Measurements from ENCODE around the gene DENND10. TPM values are rescaled to one million over a fixed set of nuclear protein-coding genes. Genes with fewer than 3 reads are reported as not detected.

The DENND10 gene
- total RNA-seq, 1 experiment from 2014 or later = 41.2 TPM

GRCh38 chr10:119112056-119112455 is 8.1 kb downstream of the DENND10 start:
- H3K27ac ChIP-seq (ENCODE audit: low read depth, low read length, poor library complexity, severe bottlenecking) = no peak overlapping the region
- H3K4me3 ChIP-seq (ENCODE audit: low read depth, low read length, poor library complexity, severe bottlenecking) = no peak overlapping the region
- H3K27me3 ChIP-seq (replicated peaks; ENCODE audit: insufficient read depth, low read depth, low read length, poor library complexity) = no peaks in the 10 kb centered on the region
- H3K4me1 ChIP-seq (ENCODE audit: insufficient read depth, low read length, poor library complexity, severe bottlenecking) = no peaks in the 10 kb centered on the region
- intact Hi-C loops (cut with micrococcal nuclease; ENCODE audit: unreplicated experiment) = no loop called here
- ChIA-PET POLR2A (ENCODE audit: low non-redundant PET) (no interaction called here), CTCF (no interaction called here)
- peaks cover 41% of the 10 kb centered on the region for H3K36me3 ChIP-seq (ENCODE audit: insufficient read depth, low read length, poor library complexity, severe bottlenecking)
- no peaks in the 10 kb centered on the region for H3K9me3 ChIP-seq (ENCODE audit: low read depth, low read length, poor library complexity, severe bottlenecking)
- no TSS peak for BruUV-seq (replicated peaks)
- DNase-seq (ENCODE audit: low spot score) = no peak
- no peak for TF ChIP-seq EZH2 (IDR thresholded peaks at IDR 0.05; ENCODE audit: borderline replicate concordance, low read depth, low read length, poor library complexity, severe bottlenecking)
- TF ChIP-seq, protein P1, sequence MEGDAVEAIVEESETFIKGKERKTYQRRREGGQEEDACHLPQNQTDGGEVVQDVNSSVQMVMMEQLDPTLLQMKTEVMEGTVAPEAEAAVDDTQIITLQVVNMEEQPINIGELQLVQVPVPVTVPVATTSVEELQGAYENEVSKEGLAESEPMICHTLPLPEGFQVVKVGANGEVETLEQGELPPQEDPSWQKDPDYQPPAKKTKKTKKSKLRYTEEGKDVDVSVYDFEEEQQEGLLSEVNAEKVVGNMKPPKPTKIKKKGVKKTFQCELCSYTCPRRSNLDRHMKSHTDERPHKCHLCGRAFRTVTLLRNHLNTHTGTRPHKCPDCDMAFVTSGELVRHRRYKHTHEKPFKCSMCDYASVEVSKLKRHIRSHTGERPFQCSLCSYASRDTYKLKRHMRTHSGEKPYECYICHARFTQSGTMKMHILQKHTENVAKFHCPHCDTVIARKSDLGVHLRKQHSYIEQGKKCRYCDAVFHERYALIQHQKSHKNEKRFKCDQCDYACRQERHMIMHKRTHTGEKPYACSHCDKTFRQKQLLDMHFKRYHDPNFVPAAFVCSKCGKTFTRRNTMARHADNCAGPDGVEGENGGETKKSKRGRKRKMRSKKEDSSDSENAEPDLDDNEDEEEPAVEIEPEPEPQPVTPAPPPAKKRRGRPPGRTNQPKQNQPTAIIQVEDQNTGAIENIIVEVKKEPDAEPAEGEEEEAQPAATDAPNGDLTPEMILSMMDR (conservative IDR thresholded peaks at IDR 0.05; ENCODE audit: low read depth, low read length) = no peak

GRCh38 chr10:119113751-119114732 is 10.1 kb downstream of the DENND10 start:
- POLR2A ChIA-PET (ENCODE audit: low non-redundant PET) = no interaction called here
- H3K36me3 ChIP-seq (ENCODE audit: insufficient read depth, low read length, poor library complexity, severe bottlenecking) = peaks cover 37% of the 10 kb centered on the region
- DNase-seq (ENCODE audit: low spot score) = no peak
- H3K27me3 ChIP-seq (replicated peaks; ENCODE audit: insufficient read depth, low read depth, low read length, poor library complexity) = no peaks in the 10 kb centered on the region
- H3K4me3 ChIP-seq (ENCODE audit: low read depth, low read length, poor library complexity, severe bottlenecking) = no peak overlapping the region
- no peaks in the 10 kb centered on the region for H3K4me1 ChIP-seq (ENCODE audit: insufficient read depth, low read length, poor library complexity, severe bottlenecking)
- intact Hi-C loops (cut with micrococcal nuclease; ENCODE audit: unreplicated experiment) = no loop called here
- CTCF ChIA-PET = interaction anchor here (0.6 kb wide), 1 partner anchor 494 kb away, joined by 3 read pairs; no protein-coding TSS in a partner anchor
- H3K9me3 ChIP-seq (ENCODE audit: low read depth, low read length, poor library complexity, severe bottlenecking) = no peaks in the 10 kb centered on the region
- no TSS peak for BruUV-seq (replicated peaks)
- TF ChIP-seq, protein P1 (conservative IDR thresholded peaks at IDR 0.05; ENCODE audit: low read depth, low read length) = no peak
- no peak for TF ChIP-seq EZH2 (IDR thresholded peaks at IDR 0.05; ENCODE audit: borderline replicate concordance, low read depth, low read length, poor library complexity, severe bottlenecking)
- H3K27ac ChIP-seq (ENCODE audit: low read depth, low read length, poor library complexity, severe bottlenecking) = peak overlapping the region; percentile 16

GRCh38 chr10:119115926-119116325 is 12.0 kb downstream of the DENND10 start:
- no peaks in the 10 kb centered on the region for H3K9me3 ChIP-seq (ENCODE audit: low read depth, low read length, poor library complexity, severe bottlenecking)
- H3K27ac ChIP-seq (ENCODE audit: low read depth, low read length, poor library complexity, severe bottlenecking) = no peak overlapping the region
- no TSS peak for BruUV-seq (replicated peaks)
- no peak overlapping the region for H3K4me3 ChIP-seq (ENCODE audit: low read depth, low read length, poor library complexity, severe bottlenecking)
- H3K36me3 ChIP-seq (ENCODE audit: insufficient read depth, low read length, poor library complexity, severe bottlenecking) = peaks cover 43% of the 10 kb centered on the region
- TF ChIP-seq, protein P1 (conservative IDR thresholded peaks at IDR 0.05; ENCODE audit: low read depth, low read length) = no peak
- no peak for TF ChIP-seq EZH2 (IDR thresholded peaks at IDR 0.05; ENCODE audit: borderline replicate concordance, low read depth, low read length, poor library complexity, severe bottlenecking)
- DNase-seq (ENCODE audit: low spot score) = no peak
- intact Hi-C loops (cut with micrococcal nuclease; ENCODE audit: unreplicated experiment) = no loop called here
- ChIA-PET POLR2A (ENCODE audit: low non-redundant PET) (no interaction called here), CTCF (no interaction called here)
- H3K4me1 ChIP-seq (ENCODE audit: insufficient read depth, low read length, poor library complexity, severe bottlenecking) = no peaks in the 10 kb centered on the region
- H3K27me3 ChIP-seq (replicated peaks; ENCODE audit: insufficient read depth, low read depth, low read length, poor library complexity) = no peaks in the 10 kb centered on the region
